HEK293 (cell line): ENCODE results near the gene RBFOX2.

Experiments used
- CTCF ChIA-PET: fragments of 350-600 bp; formaldehyde crosslinking; extraction: SDS; loops from one replicate; lab custom pipeline; 2021; ENCODE audit warnings: antibody characterized with exemption; lab: Yijun Ruan, JAX
- POLR2A ChIA-PET: fragments of 300-600 bp; formaldehyde crosslinking; extraction: SDS; loops from one replicate; lab custom pipeline; 2020; ENCODE audit warnings: antibody characterized with exemption, inconsistent platforms; lab: Yijun Ruan, JAX
- H3K27ac ChIP-seq: fragments of 200-500 bp; sonication (Bioruptor generic); 2 replicates; pipeline ENCODE4 v1.5.1; 2014; ENCODE audit warnings: low read depth, low read length, control low read depth, inconsistent platforms; ENCODE audit errors: extremely low read depth
- H3K36me3 ChIP-seq, 2 experiments: fragments of 200-500 bp in 1 of 2; sonication (Bioruptor generic) in 1 of 2; 1 replicate in 1 of 2; 2 replicates in 1 of 2; pipeline ENCODE4 v1.5.1; 2014 to 2017; ENCODE audit warnings: inconsistent platforms in 2 of 2, low read length in 2 of 2; ENCODE audit not compliant: control insufficient read depth in 2 of 2, insufficient read depth in 1 of 2
- H3K4me1 ChIP-seq: fragments of 200-500 bp; sonication (Bioruptor generic); 2 replicates; pipeline ENCODE4 v1.5.1; 2014; ENCODE audit warnings: mild to moderate bottlenecking, low read length, inconsistent platforms; ENCODE audit not compliant: control insufficient read depth, insufficient read depth
- H3K4me3 ChIP-seq: 2 replicates; pipeline ENCODE4 v1.5.1; 2011; ENCODE audit warnings: low read depth, mild to moderate bottlenecking, control low read depth, low read length, moderate library complexity
- H3K9me3 ChIP-seq: fragments of 200-500 bp; sonication (Bioruptor generic); 2 replicates; pipeline ENCODE4 v1.5.1; 2014; ENCODE audit warnings: low read depth, low read length, inconsistent platforms; ENCODE audit not compliant: control insufficient read depth, insufficient read depth
- GFI1B ChIP-seq: fragments of 450-650 bp; formaldehyde crosslinking; IDR thresholded peaks from 2 replicates; pipeline ENCODE4 v1.5.1; 2016; ENCODE audit warnings: missing biosample characterization, missing genetic modification characterization
- KLF10 ChIP-seq: fragments of 450-650 bp; IDR thresholded peaks from 2 replicates; pipeline ENCODE4 v1.5.1; 2018; ENCODE audit warnings: missing biosample characterization, mild to moderate bottlenecking, missing genetic modification characterization
- MZF1 ChIP-seq: fragments of 450-650 bp; formaldehyde crosslinking; IDR thresholded peaks from 2 replicates; pipeline ENCODE4 v1.5.1; 2017; ENCODE audit warnings: missing biosample characterization, missing genetic modification characterization, borderline replicate concordance
- WT1 ChIP-seq: fragments of 450-650 bp; formaldehyde crosslinking; IDR thresholded peaks from 2 replicates; pipeline ENCODE4 v1.5.1; 2016; ENCODE audit warnings: missing biosample characterization, missing genetic modification characterization
- ZBTB20 ChIP-seq: fragments of 450-650 bp; formaldehyde crosslinking; IDR thresholded peaks from 2 replicates; pipeline ENCODE4 v1.5.1; 2016; ENCODE audit warnings: missing biosample characterization, missing genetic modification characterization
- ZEB2 ChIP-seq: fragments of 450-650 bp; formaldehyde crosslinking; IDR thresholded peaks from 2 replicates; pipeline ENCODE4 v1.5.1; 2016; ENCODE audit warnings: missing biosample characterization, missing genetic modification characterization
- ZNF112 ChIP-seq: fragments of 450-650 bp; formaldehyde crosslinking; IDR thresholded peaks from 2 replicates; pipeline ENCODE4 v1.5.0; 2017; ENCODE audit warnings: missing biosample characterization, missing genetic modification characterization
- ZNF132 ChIP-seq: fragments of 450-650 bp; formaldehyde crosslinking; IDR thresholded peaks from 2 replicates; pipeline ENCODE4 v1.5.1; 2017; ENCODE audit warnings: missing biosample characterization, missing genetic modification characterization, borderline replicate concordance
- ZNF211 ChIP-seq: fragments of 450-650 bp; formaldehyde crosslinking; IDR thresholded peaks from 2 replicates; pipeline ENCODE4 v1.5.1; 2016; ENCODE audit warnings: low read depth, missing biosample characterization, missing genetic modification characterization
- ZNF274 ChIP-seq, 2 experiments: fragments of 200-500 bp in 1 of 2; fragments of 450-650 bp in 1 of 2; sonication (Bioruptor generic) in 1 of 2; formaldehyde crosslinking in 1 of 2; IDR thresholded peaks; 2 replicates each; pipeline versions ENCODE4 v1.5.1 to v1.6.1; 2014 to 2016; ENCODE audit warnings: borderline replicate concordance in 1 of 2, inconsistent platforms in 1 of 2, low read length in 1 of 2, missing biosample characterization in 1 of 2, missing genetic modification characterization in 1 of 2
- ZNF510 ChIP-seq: fragments of 450-650 bp; formaldehyde crosslinking; IDR thresholded peaks from 2 replicates; pipeline ENCODE4 v1.5.1; 2018; ENCODE audit warnings: mild to moderate bottlenecking, missing genetic modification characterization, missing biosample characterization; ENCODE audit not compliant: insufficient replicate concordance
- ZNF585B ChIP-seq: fragments of 450-650 bp; formaldehyde crosslinking; IDR thresholded peaks from 2 replicates; pipeline ENCODE4 v1.5.1; 2016; ENCODE audit warnings: missing biosample characterization, missing genetic modification characterization
- ZNF600 ChIP-seq: fragments of 450-650 bp; formaldehyde crosslinking; IDR thresholded peaks from 2 replicates; pipeline ENCODE4 v1.5.1; 2016; ENCODE audit warnings: missing biosample characterization, missing genetic modification characterization
- ZNF629 ChIP-seq: fragments of 450-650 bp; formaldehyde crosslinking; IDR thresholded peaks from 2 replicates; pipeline ENCODE4 v1.5.1; 2017; ENCODE audit warnings: missing biosample characterization, missing genetic modification characterization
- ZNF664 ChIP-seq: fragments of 450-650 bp; formaldehyde crosslinking; IDR thresholded peaks from 2 replicates; pipeline ENCODE4 v1.5.1; 2016; ENCODE audit warnings: missing biosample characterization, missing genetic modification characterization
- ZNF792 ChIP-seq: fragments of 450-650 bp; formaldehyde crosslinking; IDR thresholded peaks from 2 replicates; pipeline ENCODE4 v1.5.1; 2016; ENCODE audit warnings: missing biosample characterization, missing genetic modification characterization
- ZNF843 ChIP-seq: fragments of 450-650 bp; formaldehyde crosslinking; IDR thresholded peaks from 2 replicates; pipeline ENCODE4 v1.5.1; 2016; ENCODE audit warnings: missing biosample characterization, missing genetic modification characterization
- ZSCAN30 ChIP-seq: fragments of 450-650 bp; IDR thresholded peaks from 2 replicates; pipeline ENCODE4 v1.5.1; 2018; ENCODE audit warnings: missing biosample characterization, mild to moderate bottlenecking, missing genetic modification characterization, moderate library complexity
- TF ChIP-seq, protein P1 (sequence below): fragments of 450-650 bp; formaldehyde crosslinking; IDR thresholded peaks from 2 replicates; pipeline ENCODE4 v1.5.1; 2016; ENCODE audit warnings: missing biosample characterization, missing genetic modification characterization
- TF ChIP-seq, protein P2 (sequence below): fragments of 450-650 bp; formaldehyde crosslinking; IDR thresholded peaks from 2 replicates; pipeline ENCODE4 v1.5.1; 2016; ENCODE audit warnings: missing biosample characterization, missing genetic modification characterization
- TF ChIP-seq, protein P3 (sequence below): fragments of 450-650 bp; IDR thresholded peaks from 2 replicates; pipeline ENCODE4 v1.5.1; 2018; ENCODE audit warnings: missing biosample characterization, mild to moderate bottlenecking, missing genetic modification characterization
- TF ChIP-seq, protein P4 (sequence below): fragments of 450-650 bp; formaldehyde crosslinking; IDR thresholded peaks from 2 replicates; pipeline ENCODE4 v1.5.1; 2016; ENCODE audit warnings: missing biosample characterization, missing genetic modification characterization

RBFOX2 gene

DNA sequence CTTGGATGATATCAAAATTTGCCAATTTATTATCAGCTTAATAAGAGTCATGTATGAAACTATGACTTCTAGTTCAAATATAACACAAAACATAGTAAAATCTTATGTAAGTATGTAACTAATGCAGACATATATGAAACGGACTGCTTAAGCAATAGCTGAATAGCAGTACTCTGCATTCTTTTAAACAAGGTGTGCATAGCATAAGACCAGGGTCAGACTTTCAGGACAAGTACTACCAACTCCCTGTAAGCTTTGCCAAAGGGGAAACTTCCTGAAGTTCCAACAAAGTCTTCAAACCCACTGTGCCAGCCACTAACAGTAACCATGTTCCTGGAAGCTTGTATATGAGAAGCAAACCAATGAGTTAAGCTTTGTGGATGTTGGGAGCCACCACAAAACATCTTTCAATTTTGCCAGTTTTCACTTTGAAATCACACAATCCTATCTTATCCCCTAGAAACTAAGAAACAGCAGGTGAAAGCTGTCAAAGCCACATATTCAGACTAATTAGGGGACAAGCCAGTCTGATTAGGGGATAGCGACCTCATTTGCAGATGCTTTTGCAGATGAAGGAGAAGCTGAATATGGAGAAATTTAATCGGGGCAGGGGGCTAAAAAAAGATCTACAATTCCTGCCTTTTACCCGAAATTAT, 13.3 kb downstream of the RBFOX2 start:
- Histone ChIP-seq H3K27ac (no peak overlapping the region), H3K4me1 (peaks cover 24% of the 10 kb centered on the region), H3K4me3 (no peak overlapping the region), H3K9me3 (no peaks in the 10 kb centered on the region), H3K36me3 (no peaks in the 10 kb centered on the region)
- TF ChIP-seq ZNF274 (IDR thresholded peaks at IDR 0.05; ENCODE audit: low read length), result no peak
- no peak for TF ChIP-seq ZNF274 (tag by site-specific recombination; IDR thresholded peaks at IDR 0.05; ENCODE audit: borderline replicate concordance)
- TF ChIP-seq ZNF792 (tag by site-specific recombination), result no peak
- TF ChIP-seq GFI1B (tag by site-specific recombination), result no peak
- TF ChIP-seq ZNF132 (tag by site-specific recombination), result no peak
- TF ChIP-seq, protein P1, sequence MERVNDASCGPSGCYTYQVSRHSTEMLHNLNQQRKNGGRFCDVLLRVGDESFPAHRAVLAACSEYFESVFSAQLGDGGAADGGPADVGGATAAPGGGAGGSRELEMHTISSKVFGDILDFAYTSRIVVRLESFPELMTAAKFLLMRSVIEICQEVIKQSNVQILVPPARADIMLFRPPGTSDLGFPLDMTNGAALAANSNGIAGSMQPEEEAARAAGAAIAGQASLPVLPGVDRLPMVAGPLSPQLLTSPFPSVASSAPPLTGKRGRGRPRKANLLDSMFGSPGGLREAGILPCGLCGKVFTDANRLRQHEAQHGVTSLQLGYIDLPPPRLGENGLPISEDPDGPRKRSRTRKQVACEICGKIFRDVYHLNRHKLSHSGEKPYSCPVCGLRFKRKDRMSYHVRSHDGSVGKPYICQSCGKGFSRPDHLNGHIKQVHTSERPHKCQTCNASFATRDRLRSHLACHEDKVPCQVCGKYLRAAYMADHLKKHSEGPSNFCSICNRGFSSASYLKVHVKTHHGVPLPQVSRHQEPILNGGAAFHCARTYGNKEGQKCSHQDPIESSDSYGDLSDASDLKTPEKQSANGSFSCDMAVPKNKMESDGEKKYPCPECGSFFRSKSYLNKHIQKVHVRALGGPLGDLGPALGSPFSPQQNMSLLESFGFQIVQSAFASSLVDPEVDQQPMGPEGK (tag by site-specific recombination), result no peak
- ChIA-PET CTCF (interaction anchor here (0.6 to 8.9 kb wide), 6 partner anchors 13 to 84 kb away, joined by 3 to 65 read pairs (median 4); no protein-coding TSS in a partner anchor), POLR2A (interaction anchor here (0.9 to 2.2 kb wide), 3 partner anchors 11 to 50 kb away, joined by 4 to 8 read pairs (median 5); partner anchors contain the start of gene RBFOX2)

DNA sequence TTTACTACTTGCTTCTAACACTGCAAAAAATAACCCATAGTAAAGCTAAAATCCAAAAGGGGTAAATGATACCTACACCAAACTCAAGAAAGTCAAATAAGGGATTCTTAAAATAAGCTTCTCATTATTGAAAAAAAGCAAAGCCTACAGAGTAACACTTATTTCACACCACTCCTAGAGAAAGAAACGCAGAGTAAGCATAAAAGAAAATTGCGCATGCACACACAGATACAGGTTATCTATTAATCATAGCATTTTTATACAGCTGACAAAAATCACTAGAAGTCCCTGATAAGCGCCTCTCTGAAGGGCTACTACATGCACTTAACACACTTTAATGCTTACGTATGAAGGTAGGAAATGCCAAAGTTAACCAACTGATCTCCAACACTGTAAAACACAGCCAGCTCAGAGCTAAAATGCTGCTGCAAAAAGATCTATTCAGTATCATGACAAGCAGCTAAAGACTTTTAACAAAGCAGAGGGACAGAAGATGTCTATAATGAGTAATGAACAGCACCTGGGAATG, 14.0 kb downstream of the RBFOX2 start:
- H3K9me3 ChIP-seq, result no peaks in the 10 kb centered on the region
- H3K27ac ChIP-seq, result no peak overlapping the region
- no peaks in the 10 kb centered on the region for H3K36me3 ChIP-seq
- no peak overlapping the region for H3K4me3 ChIP-seq
- peaks cover 26% of the 10 kb centered on the region for H3K4me1 ChIP-seq
- POLR2A ChIA-PET, result interaction anchor here (1.2 to 2.2 kb wide), 2 partner anchors 10 to 14 kb away, joined by 4 to 8 read pairs; partner anchors contain the start of gene RBFOX2
- CTCF ChIA-PET, result interaction anchor here (0.6 to 8.9 kb wide), 7 partner anchors 12 to 263 kb away, joined by 3 to 65 read pairs (median 3); no protein-coding TSS in a partner anchor
- no peak for TF ChIP-seq KLF10 (tag by site-specific recombination)
- no peak for TF ChIP-seq ZNF843
- TF ChIP-seq ZNF211 (tag by site-specific recombination), result no peak
- no peak for TF ChIP-seq WT1 (tag by site-specific recombination)
- TF ChIP-seq ZNF664 (tag by site-specific recombination), result no peak
- no peak for TF ChIP-seq MZF1 (tag by site-specific recombination)
- TF ChIP-seq ZNF510 (tag by site-specific recombination), result no peak
- no peak for TF ChIP-seq ZNF629 (tag by site-specific recombination)
- TF ChIP-seq, protein P2, sequence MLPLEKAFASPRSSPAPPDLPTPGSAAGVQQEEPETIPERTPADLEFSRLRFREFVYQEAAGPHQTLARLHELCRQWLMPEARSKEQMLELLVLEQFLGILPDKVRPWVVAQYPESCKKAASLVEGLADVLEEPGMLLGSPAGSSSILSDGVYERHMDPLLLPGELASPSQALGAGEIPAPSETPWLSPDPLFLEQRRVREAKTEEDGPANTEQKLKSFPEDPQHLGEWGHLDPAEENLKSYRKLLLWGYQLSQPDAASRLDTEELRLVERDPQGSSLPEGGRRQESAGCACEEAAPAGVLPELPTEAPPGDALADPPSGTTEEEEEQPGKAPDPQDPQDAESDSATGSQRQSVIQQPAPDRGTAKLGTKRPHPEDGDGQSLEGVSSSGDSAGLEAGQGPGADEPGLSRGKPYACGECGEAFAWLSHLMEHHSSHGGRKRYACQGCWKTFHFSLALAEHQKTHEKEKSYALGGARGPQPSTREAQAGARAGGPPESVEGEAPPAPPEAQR (tag by site-specific recombination), result no peak
- TF ChIP-seq, protein P3, sequence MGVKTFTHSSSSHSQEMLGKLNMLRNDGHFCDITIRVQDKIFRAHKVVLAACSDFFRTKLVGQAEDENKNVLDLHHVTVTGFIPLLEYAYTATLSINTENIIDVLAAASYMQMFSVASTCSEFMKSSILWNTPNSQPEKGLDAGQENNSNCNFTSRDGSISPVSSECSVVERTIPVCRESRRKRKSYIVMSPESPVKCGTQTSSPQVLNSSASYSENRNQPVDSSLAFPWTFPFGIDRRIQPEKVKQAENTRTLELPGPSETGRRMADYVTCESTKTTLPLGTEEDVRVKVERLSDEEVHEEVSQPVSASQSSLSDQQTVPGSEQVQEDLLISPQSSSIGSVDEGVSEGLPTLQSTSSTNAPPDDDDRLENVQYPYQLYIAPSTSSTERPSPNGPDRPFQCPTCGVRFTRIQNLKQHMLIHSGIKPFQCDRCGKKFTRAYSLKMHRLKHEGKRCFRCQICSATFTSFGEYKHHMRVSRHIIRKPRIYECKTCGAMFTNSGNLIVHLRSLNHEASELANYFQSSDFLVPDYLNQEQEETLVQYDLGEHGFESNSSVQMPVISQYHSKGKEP (tag by site-specific recombination), result no peak
- no peak for TF ChIP-seq ZEB2
- TF ChIP-seq, protein P4, sequence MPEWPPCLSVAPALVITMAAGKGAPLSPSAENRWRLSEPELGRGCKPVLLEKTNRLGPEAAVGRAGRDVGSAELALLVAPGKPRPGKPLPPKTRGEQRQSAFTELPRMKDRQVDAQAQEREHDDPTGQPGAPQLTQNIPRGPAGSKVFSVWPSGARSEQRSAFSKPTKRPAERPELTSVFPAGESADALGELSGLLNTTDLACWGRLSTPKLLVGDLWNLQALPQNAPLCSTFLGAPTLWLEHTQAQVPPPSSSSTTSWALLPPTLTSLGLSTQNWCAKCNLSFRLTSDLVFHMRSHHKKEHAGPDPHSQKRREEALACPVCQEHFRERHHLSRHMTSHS (tag by site-specific recombination), result no peak
- no peak for TF ChIP-seq ZNF112
- TF ChIP-seq ZSCAN30 (tag by site-specific recombination), result no peak
- no peak for TF ChIP-seq ZBTB20 (tag by site-specific recombination)
- TF ChIP-seq ZNF585B (tag by site-specific recombination), result no peak
- TF ChIP-seq ZNF600 (tag by site-specific recombination), result no peak
